NCI-H187 (cell line): ENCODE data around the gene NPAT.

Experiments
- DNase-seq, 2 experiments: peaks; one replicate each; lab custom pipeline; 2025; lab: John Stamatoyannopoulos, UW

NPAT gene

DNA sequence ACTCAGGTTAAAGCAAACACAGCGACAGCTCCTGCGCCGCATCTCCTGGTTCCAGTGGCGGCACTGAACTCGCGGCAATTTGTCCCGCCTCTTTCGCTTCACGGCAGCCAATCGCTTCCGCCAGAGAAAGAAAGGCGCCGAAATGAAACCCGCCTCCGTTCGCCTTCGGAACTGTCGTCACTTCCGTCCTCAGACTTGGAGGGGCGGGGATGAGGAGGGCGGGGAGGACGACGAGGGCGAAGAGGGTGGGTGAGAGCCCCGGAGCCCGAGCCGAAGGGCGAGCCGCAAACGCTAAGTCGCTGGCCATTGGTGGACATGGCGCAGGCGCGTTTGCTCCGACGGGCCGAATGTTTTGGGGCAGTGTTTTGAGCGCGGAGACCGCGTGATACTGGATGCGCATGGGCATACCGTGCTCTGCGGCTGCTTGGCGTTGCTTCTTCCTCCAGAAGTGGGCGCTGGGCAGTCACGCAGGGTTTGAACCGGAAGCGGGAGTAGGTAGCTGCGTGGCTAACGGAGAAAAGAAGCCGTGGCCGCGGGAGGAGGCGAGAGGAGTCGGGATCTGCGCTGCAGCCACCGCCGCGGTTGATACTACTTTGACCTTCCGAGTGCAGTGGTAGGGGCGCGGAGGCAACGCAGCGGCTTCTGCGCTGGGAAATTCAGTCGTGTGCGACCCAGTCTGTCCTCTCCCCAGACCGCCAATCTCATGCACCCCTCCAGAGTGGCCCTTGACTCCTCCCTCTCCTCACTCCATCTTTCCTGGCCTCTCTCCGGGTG, at the start of gene NPAT, which contains the start of gene ATM:
NPAT (minus strand) TSS at position 65 of the 774 bp plus-strand sequence. CDS start 102 bp downstream, outside the sequence.
ATM (plus strand) TSS at position 494 of the 774 bp plus-strand sequence. CDS start 4,558 bp downstream, outside the sequence.
- DNase-seq, result peak; percentile 97 to 98

DNA sequence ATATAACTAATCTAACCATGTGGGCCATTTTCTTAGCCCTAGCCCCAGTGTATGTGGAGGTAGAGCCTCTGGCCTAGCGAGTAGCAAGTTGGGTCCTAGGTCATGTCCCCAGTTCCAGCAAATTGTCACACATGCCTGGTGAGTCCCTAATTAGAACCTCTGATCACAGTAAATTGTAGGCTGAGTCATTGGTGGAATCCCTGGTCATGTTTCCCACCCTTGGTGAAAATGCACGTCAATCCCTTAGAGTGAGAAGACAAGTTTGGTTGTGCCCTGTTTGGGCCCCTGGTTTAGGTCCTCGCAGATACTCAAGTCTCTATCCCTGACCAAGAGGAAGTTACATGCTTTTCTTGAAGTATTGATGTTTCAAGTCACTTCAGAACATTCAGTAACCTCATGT, 47.1 kb upstream of the NPAT start:
- DNase-seq, result no peak

DNA sequence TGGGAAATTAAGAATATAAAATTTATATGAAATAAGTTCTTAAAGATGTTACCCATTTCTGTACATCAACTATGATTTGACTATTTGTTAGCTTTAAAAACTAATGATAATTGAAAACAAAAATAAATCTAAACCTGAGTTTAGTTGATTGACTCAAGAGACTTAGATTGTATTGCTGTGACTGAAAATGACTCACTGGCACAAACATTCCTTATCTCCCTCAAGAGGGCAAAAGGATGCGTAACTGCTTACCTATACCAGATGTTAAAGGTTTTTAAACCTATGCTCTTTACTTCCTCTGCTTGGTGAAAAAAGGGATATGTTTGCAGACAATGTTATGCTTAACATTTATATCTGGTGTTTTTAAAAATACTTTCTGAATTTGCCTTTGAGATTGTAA, 30.7 kb upstream of the NPAT start:
- no peak for DNase-seq

DNA sequence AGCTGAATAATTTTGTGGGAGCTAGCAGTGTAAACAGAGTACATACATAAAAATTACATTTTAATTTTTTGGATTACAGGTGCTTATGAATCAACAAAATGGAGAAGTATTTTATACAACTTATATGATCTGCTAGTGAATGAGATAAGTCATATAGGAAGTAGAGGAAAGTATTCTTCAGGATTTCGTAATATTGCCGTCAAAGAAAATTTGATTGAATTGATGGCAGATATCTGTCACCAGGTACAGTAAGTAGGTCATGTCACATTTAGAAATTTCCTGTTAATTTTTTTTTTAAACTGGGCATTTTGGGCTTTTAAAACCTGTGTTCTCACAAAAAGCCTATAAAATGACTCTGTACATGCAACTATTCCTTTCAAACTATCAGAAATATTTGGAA, 24.4 kb upstream of the NPAT start:
- DNase-seq, result no peak

DNA sequence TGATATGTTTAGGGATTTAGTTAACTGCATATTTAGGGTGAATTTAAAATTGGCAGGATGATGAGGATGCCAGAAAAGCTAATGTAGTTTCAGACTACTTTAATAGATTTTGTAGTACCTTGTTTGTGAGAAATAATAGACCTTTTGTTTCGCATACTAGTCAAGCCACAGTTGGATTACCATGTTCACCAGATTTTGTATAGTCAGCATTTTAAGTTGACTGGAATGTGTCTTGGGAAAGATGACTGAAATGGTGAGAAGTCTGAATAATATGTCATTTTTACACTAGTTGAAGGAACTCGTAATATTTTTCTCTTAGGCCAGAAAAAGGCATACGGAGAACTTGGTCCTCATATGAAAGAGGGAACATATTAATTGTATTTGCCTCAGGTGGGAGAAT, 23.9 kb upstream of the NPAT start:
- no peak for DNase-seq

GRCh38 chr11:108242422-108242821, 20.0 kb upstream of the NPAT start:
- no peak for DNase-seq

GRCh38 chr11:108241330-108242037, 19.0 kb upstream of the NPAT start:
- no peak for DNase-seq

DNA sequence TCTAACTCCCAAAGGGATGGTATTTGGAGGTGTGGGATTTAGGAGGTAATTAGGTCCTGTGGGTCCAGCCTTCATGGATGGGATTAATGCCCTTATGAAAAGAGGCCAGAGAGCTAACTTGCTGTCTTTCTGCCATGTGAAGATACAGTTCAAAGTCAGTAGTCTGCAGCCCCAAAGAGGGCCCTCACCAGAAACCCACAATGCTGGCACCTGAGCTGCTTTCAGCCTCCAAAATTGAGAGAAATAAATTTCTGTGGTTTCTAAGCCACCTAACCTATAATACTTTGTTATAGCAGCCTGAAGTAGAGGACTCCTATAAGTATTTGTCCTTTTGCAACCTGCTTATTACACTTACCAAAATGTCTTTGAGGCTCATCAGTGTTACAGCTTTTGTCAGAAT, 16.6 kb upstream of the NPAT start:
- no peak for DNase-seq

DNA sequence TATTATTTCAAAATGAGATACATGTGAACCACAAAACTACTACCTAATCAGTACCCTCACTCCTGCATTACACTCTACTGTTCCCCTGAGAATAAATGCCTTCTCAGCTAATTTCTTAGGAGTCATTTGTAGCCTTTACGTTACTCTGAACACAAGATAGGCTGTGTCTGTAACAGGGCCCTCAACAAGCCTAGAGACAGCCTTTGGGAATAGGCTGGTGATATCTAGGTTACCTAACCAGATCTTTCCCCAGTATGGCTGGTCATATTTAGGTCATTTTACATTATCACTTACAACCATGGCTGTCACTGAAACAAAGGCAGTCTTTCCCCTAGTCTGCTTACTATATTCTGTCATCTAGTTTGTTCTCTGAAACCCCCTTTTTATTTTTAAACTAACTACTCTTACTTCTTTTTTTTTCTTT, 14.6 kb upstream of the NPAT start:
- DNase-seq, result no peak

DNA sequence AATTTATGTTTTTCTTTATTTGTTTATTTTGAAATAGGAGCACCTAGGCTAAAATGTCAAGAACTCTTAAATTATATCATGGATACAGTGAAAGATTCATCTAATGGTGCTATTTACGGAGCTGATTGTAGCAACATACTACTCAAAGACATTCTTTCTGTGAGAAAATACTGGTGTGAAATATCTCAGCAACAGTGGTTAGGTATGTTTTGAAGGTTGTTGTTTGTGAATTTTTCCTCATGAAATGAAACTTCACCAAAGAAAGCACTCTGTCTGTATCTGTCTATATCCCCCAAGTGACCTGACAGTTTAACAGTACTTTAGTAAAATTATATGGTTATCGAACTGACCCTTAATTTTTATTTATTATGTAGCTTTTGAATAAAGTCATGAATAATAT, 13.2 kb upstream of the NPAT start:
- DNase-seq, result no peak

GRCh38 chr11:108235192-108235591, 12.8 kb upstream of the NPAT start:
- no peak for DNase-seq

DNA sequence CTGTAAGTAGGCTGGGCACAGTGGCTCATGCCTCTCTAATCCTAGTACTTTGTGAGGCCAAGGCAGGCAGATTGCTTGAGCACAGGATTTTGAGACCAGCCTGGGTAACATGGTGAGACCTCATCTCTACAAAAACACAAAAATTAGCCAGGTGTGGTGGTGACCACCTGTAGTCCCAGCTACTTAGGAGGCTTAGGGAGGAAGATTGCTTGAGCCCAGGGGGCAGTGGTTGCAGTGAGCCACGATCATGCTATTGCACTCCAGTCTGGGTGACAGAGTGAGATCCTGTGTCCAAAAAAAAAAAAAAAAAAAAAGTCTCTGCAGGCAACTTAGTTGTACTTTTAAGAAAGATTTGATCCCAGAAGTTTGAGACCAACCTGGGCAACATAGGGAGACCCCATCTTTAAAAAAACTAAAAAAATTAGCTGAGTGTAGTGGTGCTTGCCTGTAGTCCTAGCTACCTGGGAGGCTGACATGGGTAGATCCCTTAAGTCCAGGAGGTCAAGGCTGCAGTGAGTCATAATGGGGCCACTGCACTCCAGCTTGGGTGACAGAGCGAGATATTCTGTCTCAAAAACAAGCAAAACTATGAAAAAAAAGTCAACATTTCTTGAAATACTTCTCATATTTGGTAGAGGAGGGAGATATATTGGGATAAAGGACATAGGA, 11.0 kb upstream of the NPAT start:
- no peak for DNase-seq

GRCh38 chr11:108228251-108228650, 5.8 kb upstream of the NPAT start:
- DNase-seq, result no peak

DNA sequence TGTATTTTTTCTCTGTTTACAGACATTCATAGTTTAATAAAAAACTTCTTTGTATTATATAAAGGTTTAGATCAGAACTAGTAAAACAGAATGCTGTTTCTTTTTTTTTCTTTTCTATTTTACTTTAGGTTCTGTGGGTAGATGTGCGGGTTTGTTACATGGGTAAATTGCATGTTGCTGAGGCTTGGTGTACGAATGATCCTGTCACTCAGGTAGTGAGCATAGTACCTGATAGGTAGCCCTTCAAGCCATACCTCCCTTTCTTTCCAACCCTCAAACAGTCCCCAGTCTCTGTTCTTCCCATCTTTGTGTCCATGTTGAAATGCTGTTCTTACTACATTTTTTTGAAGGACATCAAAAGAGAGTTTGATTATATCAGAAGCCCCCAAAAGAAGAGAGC, 3.6 kb upstream of the NPAT start:
- DNase-seq, result no peak

DNA sequence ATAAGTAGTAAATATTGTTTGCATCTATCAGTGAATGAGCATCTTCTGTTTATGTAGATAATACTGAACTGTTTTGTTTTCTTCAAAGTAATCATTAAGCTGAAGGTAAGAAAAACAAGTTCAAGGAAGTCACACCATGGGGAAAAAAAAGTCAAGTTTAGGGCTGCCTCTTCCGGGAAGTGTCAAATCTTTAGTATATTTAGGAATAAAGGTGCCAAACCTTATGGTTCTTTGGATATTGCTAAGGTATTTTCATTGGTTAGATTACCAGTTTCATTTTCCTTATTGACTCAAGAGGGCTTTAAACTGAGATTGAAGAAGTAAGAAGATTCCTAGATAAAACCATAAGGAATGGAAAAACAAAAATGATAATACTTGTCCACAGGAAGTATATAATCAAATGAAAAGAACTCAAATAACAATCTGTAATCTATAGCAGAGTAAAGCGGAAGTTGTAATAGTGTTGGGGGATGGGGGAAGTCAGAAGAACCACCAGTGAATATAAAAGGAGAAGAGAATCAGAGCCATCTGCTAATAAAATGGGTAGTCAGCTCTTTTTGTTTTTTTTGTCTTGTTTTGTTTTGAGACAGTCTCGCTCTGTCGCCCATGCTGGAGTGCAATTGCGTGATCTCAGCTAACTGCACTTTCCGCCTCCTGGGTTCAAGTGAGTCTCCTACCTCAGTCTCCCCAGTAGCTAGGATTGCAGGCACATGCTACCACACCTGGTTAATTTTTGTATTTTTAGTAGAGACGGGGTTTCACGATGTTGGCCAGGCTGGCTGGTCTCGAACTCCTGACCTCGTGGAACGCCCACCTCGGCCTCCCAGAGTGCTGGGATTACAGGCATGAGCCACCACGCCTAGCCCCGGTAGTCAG, 2.7 kb upstream of the NPAT start:
- DNase-seq, result no peak

DNA sequence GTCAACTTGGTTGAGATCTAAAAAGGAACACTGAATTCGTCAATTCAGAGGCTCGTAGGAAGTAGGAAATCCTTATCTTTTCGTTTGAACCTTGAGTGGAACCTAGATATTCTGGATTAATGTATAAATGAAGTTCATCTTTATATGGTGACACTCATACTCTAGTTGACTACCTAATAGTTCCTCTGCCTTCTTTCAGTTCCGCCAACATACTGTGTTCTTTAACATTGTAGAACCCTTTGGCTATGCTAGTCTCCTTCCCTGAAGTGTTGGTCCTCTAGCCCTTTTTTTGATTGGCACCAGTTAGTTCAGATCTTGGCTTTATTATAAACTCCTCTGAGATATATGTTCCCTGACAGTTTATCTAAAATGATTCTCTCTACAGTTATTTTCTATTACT, 1.9 kb upstream of the NPAT start:
- DNase-seq, result no peak

- no peak for DNase-seq
These were observed 1.1 kb upstream of the NPAT start for GRCh38 chr11:108223348-108224149.

DNA sequence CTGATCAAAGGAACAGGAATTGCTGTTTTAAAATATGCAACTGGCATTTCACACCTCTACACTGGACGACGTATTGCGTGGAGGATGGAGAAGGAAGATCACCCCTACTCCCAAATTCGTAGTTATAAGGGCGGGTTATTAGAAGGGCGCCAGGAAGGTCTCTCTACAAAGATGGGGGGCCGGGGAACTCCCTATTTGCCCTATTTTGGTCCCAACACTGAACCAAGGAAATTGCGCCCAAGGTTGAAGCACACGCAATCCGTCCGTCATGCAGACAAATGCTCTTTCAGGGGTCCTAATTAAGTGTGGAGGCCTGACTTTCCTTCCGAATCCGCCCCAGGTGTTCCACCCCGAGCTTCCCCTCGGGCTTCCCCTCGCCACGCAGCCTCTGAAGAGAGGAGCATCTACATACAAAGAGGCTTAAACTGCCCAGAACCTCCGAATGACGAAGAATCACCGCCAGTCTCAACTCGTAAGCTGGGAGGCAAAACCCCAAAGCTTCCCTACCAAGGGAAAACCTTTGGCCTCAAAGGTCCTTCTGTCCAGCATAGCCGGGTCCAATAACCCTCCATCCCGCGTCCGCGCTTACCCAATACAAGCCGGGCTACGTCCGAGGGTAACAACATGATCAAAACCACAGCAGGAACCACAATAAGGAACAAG, 396 bp downstream of the NPAT start:
- DNase-seq, result no peak

DNA sequence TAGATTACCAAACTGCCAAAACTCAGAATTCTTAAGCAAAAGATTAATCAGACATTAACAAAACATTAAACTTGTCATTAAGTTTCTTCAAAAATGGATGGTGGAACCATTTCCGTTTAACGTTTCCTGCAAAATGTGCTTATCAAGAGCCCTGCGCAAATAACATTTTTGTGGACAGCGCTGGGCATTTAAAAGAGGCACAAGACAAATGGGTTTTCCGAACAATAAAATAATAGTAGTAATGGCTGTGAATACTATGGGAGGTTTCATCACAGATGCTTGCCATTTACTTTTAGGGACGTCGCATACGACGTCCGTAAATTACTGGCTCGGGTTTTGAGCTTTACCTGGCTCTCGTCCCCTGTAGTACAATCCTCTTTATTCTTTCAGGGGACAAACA, 1.1 kb downstream of the NPAT start:
- no peak for DNase-seq

- no peak for DNase-seq
These were observed 1.6 kb downstream of the NPAT start for GRCh38 chr11:108220721-108221336.
